IPS DF 4.7 (cell line): ENCODE measurements around the gene SLC38A1.
"Not testable (repeated sequence)": the region's sequence is repeated elsewhere in the genome, so short reads cannot be mapped to it uniquely, and the experiment has no call there.

Experiments
- DNase-seq: peaks from one replicate; pipeline ENCODE4 v3.0.0-alpha.2; 2013; ENCODE audit warnings: low spot score; ENCODE audit errors: extremely low read depth

The SLC38A1 gene

DNA sequence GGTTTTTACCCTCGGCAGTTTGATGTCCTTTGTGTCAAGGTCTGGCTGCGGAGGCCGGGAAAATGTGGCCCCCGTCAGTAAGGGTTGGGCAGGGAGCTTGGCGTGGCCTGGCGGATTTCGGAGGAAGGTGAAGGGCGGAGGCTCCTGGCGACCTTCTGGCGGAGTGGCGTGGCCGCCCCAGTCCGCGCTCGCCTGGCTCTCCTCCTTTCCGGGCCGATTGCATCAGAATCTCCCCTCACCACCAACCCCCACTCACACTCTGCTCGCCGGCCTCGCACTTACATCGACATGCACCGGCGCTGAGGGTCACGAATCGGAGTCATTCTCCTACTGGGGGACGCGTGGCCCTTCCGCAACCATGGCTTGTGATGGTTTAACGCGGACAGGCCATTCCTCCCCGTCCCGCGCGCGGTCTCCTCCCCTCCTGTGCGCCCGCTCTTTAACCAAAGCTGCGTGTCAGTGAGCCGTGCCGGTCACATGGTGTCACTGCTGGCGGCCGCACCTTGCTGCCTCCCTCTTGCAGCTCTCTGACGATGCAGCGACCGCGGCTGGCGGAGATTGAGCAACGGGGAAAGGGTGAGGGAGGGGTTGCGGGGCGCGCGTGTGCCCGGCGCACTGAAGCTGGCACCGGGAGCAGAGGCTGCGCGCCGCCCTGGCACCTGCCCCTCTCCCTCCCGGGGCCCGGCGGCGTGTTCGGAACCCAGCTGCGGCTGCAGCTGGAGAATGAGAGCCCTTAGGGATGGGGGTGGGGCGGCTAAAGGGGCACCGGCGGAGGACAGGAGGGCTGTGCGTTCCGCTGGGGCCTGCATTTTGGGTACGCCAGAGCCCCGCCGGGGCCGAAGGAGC lies at the start of gene SLC38A1:
TSS of gene SLC38A1 (minus strand) at position 461 of the 846 bp plus-strand sequence. CDS start 29,243 bp downstream, outside the sequence.
- DNase-seq, result no peak

DNA sequence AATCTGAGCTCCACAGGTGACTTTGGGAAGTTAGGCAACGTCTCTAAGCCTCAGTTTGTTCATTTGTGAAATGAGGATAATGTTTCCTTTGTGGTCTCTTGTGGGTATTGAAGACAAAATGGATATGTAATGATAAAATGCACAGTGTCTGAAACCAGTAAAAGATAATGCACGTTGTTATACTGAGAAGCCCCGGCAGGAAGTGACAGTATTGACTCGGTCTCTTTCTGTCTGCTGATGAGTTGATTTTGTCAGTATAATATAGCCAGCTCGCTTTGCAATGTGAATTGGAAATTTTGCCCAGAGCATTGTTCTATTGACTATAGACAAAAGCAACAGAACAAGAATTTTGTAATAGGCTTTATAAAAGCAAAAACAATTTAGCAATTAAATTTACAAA lies 49.2 kb upstream of the SLC38A1 start:
- no peak for DNase-seq

DNA sequence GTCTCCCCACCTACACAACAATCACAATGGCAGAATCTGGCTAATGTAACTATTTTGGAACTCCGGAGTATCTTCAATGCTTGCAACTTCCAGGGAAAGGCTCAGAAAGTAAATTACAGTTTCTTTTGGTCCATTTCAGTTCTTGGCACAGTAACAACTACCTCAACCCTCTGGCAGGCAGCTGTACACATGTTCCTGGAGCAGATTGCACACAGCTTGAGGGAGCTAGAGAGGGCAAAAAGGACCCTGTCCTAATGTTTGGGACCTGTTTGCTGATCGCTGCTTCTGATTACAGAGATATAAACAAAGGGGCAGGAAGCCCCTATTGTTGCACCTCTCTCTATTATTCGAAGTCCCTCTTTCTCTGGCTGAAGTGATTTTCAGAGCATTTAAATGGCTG lies 35.2 kb upstream of the SLC38A1 start:
- DNase-seq, result no peak

DNA sequence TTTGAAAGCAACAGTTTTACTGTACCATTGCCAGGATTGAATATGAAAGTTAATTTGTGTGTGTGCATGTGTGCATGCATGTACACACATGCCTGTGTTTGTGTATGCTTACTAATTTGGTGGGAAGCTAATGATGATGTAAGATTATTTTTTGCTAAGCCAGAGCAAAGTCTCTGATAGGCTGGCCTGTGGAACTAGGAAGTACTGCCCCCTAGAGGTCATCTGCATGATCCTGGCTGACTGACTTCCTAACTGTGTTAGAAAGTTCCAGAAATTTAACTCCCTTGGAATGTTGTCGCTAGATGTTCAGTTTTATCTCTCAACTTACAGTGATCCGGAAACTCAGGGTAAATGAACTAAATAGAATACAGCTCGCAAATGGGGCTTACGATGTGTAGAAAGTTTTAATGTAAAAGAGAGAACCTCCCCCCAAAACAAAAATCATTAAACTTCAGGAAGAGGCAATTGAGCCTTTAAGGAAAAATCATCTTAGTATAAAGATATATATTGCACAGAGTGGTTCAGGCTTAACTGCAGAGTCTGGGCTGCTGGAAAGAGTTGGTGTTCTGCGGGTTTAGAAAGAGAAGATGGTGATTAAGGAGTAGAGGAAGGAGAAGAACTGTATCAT lies 34.3 kb upstream of the SLC38A1 start:
- DNase-seq, result no peak

DNA sequence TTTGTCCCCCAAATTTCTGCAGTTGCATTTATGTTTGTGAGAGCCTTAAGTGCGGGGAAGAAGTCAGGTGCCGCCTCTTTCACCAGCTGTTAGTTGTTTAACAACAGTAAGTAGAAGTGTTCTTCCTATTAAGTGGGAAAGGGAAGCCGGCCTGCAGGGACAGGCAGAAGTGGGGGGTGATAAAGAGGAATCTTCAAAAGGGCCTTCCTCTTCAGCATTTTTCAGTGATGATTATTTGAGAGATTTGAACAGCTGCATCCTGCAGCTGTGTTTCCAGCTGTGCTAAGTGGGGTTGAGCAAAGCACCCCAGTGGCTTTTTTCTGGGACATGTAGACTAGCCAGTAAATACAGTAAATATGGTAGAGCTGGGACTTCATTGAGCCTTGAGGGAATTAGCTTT lies 32.1 kb upstream of the SLC38A1 start:
- no peak for DNase-seq

DNA sequence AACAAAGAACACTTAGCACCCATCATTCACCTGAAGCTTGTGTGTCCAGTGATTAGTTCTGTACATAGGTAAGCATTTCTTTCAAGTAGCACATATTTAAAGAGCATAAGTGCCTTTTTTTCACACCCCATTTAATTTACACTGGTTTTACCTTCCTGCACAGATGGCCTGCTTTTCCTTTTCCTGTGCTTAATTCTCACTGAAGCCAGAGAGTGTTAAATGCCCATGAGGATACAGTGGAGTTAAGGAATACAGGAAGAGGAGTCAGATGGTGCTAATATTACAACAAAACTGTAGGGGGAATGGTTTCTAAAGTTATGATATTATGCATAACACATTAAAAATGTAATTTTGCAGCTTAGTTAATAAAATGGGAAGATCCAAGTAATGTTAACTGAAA lies 31.0 kb upstream of the SLC38A1 start:
- DNase-seq, result no peak

DNA sequence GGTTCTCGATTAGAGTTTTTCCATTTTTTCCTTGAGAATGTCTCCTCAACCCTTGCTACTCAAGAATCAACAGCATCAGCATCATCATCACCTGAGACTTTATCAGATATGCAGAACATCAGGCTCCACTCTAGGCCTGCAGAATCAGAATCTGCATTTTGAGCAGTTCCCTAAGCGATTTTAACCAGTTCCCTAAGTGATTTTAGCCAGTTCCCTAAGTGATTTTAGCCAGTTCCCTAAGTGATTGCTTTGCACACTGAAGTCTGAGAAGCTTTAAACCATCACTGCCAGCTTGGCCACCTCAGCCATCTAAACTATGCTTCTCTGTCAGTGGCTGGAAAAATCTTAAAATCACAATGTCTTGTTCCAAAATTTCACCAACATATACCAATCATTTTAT lies 29.4 kb upstream of the SLC38A1 start:
- DNase-seq, result no peak

DNA sequence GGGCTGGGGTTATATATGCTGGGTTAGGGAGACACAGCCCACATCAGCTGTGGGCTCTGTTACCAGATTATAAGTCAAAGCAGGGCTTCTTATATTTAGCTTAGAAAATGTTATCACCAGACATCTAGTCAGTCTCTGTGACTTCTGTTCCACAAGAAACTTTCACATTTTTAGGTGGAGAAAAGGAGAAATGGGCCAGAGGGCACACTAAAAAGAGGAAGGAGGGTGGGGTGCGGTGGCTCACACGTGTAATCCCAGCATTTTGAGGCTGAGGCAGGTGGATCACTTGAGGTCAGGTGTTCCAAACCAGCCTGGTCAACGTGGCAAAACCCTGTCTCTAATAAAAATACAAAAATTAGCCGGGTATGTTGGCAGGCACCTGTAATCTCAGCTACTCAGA lies 28.0 kb upstream of the SLC38A1 start:
- DNase-seq, result no peak

DNA sequence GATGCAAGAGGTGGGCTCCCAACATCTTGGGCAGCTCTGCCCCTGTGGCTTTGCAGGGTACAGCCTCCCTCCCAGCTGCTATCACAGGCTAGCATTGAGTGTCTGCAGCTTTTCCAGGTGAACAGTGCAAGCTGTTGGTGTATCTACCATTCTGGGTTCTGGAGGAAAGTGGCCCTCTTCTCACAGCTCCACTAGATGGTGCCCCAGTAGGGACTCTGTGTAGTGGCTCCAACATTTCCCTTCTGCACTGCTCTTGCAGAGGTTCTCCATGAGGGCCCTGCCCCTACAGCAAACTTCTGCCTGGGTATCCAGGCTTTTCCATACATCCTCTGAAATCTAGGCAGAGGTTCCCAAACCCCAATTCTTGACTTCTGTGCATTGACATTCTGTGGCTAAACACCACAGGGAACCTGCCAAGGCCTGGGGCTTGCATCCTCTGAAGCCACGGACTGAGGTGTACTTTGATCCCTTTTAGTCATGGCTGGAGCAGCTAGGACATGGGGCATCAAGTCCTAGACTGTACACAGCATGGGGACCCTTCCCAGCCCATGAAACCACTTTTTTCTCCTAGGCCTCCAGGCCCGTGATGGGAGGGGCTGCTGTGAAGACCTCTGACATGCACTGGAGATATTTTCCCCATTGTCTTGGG lies 24.0 kb upstream of the SLC38A1 start:
- DNase-seq, result no peak

DNA sequence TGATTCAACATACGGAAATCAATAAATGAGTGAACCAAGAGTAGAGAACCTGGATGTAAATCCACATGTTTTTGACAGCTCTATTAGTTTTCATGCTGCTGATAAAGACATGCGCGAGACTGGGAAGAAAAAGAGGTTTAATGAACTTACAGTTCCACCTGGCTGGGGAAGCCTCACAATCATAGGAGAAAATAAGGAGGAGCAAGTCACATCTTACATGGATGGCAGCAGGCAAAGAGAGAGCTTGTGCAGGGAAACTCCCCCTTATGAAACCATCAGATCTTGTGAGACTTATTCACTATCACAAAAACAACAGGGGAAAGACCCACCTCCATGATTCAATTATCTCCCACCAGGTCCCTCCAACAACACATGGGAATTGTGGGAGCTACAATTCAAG lies 23.1 kb upstream of the SLC38A1 start:
- not testable (repeated sequence) for DNase-seq

DNA sequence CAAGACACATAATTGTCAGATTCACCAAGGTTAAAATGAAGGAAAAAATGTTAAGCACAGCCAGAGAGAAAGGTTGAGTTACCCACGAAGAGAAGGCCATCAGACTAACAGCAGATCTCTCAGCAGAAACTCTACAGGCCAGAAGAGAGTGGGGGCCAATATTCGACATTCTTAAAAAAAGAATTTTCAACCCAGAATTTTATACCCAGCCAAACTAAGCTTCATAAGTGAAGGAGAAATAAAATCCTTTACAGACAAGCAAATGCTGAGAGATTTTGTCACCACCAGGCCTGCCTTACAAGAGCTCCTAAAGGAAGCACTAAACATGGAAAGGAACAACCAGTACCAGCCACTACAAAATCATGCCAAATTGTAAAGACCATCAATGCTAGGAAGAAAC lies 16.3 kb upstream of the SLC38A1 start:
- DNase-seq, result not testable (repeated sequence)

DNA sequence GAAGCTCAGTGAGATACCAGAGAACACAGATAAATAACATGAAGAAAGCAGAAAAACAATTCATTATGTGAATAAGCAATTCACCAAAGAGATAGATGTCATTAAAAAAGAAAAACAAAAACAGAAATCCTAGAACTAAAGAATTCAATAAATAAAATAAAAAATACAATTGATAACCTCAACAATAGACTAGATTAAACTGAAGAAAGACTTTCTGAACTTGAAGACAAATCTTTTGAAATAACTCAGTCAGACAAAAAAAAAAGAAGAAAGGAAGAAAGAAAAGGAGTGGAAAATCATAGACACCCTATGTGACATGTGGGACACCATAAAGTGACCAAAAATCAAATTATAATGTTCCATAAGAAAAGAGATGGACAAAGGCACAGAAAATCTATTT lies 14.0 kb upstream of the SLC38A1 start:
- DNase-seq, result no peak

DNA sequence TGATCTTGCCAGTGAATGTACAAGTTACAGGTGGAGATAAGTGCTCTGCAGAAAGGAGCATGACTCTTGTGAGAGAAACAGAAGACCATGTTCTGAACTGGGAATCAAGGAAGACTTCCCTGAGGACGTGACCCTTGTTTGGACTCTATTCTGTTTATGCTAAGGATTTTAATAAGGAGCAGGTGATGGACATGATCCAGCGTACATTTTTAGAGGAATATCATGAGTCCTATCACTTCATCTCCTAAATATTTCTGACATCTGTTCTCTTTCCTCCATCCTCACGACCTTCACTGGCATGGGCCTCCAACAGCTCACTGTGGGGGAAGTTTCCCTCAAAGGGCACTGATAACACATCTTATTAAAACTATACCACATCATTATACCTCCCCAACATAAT lies 7.9 kb upstream of the SLC38A1 start:
- DNase-seq, result no peak

DNA sequence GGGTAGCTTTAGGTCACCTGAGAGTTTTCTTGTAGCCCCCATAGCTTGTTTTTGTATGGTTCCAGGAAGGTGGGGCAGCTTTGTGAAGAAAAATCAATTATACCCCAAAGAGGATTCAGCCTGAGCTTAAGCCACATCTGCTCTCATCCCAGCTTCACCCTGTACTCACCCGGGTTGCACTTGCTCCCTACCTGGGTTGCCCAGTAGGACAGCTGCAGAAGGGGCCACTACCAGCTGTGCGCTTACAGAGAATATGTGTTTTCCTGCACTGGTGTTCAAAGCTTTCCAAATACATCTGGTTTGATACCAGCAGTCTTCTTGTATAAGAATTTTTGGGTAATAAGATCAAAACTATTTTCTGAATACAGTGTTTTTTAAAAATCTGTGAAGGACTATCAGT lies 3.0 kb upstream of the SLC38A1 start:
- no peak for DNase-seq

DNA sequence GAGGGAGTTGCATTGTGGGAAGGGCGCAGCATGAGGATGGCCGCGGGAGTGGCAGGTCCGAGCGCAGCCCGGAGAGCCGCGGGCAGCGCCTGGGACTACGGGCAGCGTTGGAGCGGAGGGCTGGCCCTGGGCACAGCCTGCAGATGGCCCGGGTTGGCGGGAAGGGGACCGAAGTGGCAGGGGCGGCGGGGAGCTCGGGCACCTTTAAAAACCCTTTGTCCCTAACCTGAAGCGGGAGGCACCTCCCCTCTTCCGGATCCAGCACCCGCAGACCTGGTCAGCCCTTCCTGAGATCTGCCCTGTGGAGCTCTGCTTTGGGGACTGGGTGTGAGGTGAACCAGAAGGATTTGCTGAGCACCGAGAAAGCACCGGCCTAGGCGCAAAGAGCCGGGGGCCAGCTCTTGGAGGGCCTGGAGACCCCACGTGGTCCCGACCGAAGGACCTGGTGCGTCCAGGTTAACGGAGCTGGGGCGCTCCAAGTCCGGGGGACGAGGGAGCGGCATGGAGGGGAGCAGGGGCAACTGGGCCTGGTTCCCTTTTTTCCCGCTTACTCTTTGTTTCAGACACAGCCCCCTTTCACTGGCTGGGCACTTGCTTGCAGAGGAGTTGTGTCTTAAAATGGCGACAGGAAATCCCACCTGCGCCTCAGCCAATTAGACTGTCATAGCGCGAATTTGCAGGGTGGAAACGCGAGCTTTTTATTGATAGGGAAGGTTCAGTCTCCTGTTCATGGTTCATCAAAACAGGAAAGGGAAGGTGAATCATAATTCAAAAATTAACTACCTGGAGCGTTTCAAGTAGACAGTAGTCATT lies 792 bp upstream of the SLC38A1 start:
- no peak for DNase-seq

DNA sequence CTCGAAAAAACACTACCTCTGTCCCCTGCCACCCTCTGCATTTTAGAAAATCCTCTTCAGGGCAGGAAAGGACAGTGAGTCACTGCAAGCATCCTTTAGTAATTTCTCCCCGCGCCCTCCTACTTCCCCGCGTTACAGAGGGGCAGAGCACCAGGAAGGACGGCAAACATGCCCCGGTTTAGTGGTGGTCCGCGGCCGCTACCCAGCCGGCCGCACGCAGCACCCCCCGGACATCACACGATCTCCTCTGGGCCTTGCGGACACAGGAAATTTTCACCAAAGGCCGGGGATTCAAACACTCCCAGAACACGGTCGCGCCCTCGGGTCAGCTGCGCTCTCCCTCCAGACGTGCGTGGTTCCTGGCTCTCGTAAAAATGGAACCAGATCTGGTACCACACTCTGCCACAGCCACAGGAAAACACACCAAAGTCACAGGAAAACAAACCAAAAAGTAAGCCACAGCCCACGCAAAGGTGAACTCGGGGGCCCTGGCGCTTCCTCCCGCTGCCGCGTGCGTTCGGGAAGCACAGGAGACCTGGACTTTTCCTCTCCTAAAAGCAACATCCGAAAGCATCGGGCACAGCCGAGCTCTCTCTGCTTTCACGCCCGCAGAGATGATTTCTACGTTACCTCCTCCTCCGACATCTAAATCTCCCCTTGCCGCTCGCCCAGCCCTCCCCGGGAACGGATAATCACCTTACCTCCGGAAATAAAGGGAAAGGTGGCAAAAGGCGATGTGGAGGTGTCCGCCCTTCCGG lies 839 bp downstream of the SLC38A1 start:
- DNase-seq, result no peak

DNA sequence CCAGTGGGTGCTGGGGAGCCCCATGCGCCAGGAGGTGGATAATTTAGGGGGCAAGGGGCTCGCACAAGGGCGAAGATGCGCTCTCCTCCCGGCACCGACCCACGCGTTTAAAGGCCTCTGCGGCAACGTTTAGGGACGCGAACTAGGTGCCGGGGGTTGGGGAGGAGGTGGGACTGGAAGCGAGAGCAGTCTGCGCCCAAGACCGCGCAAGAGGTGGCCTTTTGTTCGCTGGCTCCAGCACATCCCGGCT lies 1.3 kb downstream of the SLC38A1 start:
- no peak for DNase-seq

DNA sequence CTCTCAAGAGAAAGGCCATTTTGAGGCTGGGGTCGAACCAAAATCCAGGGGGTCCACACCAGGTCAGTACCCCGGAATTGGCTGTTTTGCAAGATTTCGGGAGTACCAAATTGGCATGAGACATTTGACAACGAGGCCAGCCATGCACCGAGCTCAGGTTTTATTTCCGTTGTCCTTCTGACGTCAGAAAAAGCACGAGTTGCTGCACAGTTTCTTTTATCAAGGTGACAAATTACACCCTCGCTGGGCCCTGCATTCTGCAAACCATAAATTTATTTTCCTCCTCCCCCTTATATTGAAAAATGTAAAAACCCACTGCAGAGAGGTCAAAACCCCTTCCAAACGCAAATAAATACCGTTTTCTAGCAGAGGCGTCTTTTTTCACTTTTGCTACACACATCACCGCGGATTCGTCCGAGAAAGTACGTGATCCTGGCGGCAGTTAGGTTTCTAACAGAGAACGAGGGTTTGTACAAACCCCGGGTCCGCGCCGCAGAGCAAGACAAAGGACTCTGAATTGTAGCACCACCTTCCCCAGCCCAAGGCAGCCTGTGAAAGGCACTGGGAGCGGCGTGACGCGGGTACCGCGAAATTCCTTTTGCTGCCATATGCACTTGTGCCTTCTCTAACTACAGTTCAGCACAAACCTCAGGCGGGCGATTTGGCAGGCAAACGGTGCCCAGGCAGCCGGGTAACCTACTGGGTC lies 1.8 kb downstream of the SLC38A1 start:
- no peak for DNase-seq

DNA sequence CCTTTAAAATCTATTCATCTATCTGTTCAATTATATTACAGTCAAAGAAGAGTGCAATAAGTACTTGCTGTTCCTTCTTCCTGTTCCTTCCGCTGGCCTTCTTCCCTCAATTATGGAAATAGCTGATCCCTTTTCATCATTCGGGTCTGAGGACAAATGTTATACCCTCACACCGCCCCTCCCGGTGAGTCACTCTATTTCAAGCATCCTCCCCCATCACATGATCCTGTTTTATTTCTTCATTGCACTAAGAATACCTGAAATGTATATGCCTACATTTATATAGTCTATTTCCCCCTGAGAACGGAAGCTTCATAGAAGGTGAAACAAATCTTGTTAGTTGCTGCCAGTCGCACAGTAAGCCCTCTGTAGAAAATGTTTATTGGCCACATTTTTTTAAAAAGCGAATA lies 2.5 kb downstream of the SLC38A1 start:
- DNase-seq, result no peak

DNA sequence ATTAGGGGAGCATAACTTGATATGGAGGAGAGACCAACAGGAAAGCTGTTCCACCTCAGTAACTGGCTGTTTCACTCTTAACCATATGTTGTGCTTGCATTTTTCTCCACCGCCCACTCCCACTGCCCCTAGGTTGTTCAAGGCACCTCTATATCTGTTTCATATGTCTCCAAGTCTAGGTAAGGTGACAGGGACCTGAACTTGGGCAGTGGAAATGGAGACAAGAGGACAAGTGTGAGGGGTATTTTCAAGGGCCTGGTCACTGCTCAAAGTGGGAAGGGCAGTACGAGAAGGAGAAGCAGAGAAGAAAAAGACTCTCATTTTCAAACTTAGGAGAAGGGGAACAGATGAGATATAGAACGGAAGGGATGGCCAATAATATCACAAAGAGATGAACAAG lies 3.1 kb downstream of the SLC38A1 start:
- no peak for DNase-seq

DNA sequence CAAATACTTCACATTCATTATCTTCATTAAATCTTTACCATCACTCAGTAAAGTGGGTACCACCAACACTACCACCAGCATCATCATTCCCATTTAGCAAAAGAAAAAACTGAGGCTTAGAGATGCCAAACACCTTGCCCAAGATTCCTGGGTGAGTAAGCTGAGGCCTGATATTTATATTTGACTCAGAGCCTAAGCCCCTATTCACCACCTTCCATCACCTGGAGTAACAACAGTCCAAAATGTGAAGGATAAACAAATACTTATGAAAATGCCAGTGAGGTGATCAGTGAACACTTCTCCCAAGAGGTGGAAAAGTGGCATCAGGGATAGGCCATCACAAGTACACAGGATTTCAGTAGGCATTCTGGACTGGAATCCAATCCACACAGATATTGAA lies 3.7 kb downstream of the SLC38A1 start:
- DNase-seq, result no peak
